Stimulated activated CD8-positive, alpha-beta memory T cell treated with anti-CD3 and anti-CD28 coated beads, Interleukin-15, amount 100 ng/mL, for 48 hours (primary cell): ENCODE data around the gene CUL2.
"Not testable (repeated sequence)": the region's sequence is repeated elsewhere in the genome, so short reads cannot be mapped to it uniquely, and the experiment has no call there.

Experiments used
- DNase-seq, 2 donors: peaks; one replicate each; pipeline ENCODE4 v3.0.0-alpha.2; 2020; ENCODE audit warnings: low read depth in 2 of 2

Gene CUL2

DNA sequence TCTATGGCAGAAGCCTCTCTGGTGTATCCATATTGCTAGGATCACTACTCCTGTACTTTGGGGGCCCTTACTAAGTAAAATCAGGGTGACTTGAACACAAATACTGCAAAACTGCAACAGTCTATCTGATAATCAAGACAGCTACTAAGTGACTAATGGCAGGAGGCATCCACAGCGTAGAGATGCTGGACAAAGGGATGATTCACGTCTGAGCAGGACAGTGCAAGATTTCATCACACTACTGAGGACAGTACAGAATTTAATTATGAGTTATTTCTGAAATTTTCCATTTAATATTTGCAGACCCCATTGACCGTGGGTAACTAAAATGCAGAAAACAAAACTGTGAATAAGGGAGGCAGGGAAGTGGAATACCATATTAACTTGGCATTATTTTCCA is 10.4 kb downstream of the CUL2 start:
- no peak for DNase-seq

DNA sequence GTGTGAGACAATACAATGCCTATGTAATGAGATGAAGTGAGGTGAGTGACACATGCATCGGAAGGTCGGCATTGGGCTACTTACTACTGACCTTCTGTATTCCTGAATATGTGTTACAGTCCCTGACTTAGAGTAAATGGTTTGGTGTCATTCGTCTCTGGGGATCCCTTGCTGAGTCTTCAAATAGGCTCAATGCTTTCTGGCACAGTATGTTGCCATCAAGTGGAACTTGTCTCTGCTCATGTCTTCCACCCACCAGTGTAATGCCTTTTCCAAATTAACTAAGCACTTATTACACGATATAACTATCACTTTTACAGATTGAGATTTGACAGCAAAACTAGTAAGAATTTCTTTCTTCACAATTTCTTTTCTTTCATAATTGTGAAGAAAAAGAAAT is 10.9 kb downstream of the CUL2 start:
- DNase-seq = no peak

DNA sequence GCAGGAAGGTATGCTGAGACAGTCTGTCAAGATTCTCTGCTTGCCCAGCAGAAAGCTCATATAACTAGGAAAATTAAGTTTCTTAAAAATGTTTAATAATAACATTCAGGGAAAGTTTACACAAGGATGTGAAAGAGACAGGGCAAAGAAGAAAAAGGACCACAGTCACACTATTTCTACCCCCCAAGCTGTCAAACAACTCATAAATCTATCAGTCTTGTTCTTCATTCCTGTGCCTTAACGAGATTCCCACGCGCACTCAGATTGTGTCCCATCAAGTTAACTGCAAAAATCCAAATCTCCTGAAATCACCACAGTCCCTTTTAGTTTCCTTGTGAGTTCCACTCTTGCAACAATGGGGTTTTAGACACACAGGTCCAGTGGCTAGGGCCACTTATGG is 14.9 kb downstream of the CUL2 start:
- no peak for DNase-seq

DNA sequence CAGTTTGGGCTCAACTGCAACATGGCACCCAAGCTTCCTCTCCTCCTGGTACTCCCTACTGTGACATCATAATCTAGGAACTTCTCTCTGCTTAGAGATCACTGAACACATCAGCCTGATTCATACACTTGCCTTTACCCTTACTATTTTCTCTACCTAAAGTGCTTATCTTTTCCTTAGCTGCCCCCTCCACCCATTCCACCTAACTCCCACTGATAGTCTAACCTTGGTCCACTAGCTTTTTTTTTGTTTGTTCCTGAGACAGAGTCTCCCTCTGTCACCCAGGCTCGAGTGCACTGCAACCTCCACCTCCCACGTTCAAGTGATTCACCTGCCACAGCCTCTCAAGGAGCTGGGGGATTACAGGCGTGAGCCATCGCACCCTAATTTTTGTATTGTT is 15.9 kb downstream of the CUL2 start:
- no peak for DNase-seq

DNA sequence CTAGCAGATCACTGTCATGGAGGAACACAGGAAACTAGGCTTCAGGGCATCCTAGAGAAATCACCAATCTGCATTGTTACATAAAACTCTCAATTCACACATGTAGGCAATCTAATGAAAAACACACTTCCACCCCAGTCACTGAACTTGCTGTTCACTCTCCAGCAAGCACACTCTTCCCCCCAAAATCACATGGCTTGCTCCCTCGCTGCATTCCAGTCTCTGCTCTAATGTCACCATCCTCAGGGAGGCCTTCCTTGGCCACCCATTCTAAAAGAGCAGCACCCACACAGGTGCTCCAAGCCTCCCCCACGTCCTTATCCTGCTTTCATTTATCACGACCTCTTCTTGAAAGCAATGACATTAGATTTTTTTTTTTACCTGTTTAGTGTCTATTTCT is 19.6 kb downstream of the CUL2 start:
- DNase-seq = no peak

DNA sequence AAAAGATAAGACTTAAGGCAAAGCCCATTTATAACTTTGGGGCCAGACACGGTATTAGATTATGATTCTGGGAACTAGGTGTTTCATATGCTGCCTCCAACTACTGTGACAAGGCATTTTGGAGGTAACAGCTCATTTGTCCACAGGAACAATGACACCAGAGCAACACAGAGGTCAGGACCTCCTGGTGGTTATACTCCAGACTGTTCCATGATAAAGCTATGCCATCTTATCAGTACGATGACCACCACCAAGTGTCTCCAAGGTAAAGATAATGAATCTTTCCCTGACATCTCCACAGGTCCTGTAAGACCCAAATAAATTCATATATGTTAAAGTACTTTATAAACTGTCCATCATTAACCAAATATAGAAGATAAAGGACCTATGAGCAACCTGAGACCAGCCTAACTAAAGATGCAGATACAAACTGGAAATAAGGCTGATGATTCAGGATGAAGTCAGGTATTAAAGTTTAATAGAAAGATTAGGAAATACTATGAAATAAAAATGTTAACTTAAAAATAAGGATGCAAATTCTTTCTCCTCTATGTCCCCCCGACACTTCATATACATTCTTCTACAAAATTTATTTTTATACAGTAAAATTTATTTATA is 26.2 kb downstream of the CUL2 start:
- DNase-seq = no peak

DNA sequence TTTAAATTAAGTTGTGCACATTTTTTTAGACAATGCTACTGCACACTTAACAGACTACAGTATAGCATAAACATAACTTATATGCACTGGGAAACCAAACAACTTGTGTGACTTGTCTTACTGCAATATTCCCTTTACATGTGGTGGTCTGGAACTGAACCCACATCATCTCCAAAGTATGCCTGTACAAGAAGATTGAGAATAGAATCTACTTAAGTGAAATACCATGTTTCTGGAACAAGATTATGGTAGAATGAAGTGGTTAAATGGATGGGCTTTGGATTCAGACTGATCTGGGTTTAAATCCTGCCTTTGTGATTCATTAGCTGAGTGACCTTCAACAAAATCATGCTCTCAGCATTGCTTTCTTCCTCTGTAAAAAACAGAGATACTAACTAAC is 30.7 kb downstream of the CUL2 start:
- DNase-seq = no peak

DNA sequence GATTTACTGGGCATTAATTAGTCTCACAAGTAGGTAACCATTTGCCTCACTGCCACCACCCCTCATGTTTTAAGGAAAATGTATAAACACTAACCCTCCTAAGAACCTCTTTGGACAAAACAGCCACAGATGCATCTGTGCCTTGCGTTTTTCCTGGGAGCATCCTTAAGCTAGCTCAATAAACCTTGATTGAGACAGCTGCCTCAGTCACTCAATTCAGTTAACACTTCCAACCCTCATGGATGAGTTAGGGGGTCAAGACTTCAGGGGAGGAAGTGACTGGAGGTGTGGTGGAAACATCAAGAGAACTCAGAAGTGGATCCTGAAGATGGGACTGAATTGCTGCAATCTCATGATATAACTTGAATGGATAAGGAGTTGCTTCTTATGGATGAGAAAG is 31.5 kb downstream of the CUL2 start:
- no peak for DNase-seq

DNA sequence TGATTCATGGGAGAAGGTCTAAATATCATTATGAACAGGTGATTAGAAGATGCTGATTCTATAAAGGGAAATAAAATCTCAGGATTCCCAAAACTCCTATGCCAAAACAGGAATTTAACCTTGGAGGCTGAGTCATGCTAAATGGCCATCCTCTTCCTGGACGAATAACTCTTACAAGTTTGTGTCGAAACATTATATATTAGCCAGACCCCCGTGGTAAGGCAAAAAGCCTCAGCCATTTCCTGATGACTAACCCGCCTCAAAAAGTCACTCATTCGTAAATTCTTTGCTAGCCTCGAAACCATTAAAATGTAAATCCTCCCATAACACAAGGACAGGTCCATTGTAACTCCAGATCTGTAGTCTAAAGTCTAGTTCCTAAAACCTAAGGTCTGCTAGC is 32.0 kb downstream of the CUL2 start:
- DNase-seq = no peak

DNA sequence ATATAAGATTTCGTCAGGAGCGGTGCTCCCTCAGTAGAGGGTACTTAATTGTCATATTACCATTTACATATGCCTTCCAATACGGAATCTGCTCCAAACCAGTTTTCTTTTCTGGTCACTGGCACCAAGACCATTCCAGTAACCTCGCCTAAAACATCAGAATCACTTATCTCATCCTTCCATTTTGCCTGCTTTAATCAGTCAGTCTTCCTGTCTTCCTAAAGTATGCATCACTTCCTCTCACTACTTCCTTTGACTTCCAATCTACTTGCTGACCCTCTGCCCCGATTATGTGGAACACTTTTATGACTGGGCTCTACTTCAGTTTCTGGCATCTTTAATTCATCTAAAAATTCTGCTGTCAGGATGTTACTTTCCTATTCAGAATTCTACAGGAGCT is 33.5 kb downstream of the CUL2 start:
- DNase-seq = no peak

DNA sequence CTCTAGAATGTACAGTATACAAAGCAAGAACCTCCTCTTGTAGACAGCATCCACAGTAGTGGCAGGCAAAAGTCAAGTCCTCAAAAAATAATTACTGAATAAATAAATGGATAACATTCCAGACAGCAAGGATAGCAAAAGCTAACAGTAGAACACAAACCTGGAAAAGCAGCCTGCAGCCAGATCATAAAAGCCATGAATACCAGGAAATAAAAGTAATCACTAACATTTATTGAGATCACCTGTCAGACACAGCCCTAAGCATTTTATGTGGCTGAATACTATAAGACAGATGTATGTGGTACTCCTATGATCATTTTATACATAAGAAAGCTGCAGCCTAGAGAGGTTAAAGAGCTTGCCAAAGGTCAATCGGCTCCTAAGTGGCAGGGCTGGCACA is 34.0 kb downstream of the CUL2 start:
- DNase-seq = no peak

DNA sequence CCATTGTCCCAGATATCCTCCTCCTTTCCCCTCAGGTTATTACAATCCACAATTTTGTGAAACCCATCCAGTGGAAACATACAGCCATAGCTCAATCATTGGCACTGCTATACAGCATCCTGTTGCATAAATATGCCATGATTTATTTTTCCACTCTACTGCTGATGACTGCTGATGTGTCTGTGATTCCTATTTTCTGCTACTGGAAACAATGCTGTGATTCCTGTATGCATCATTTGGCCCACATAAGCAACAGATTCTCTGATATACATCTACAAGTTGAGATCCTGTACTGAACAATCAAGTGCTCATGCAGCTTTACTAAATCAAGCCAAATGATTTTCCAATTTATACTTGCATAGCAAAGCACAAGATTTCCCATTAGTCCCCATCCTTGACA is 39.6 kb downstream of the CUL2 start:
- DNase-seq = no peak

DNA sequence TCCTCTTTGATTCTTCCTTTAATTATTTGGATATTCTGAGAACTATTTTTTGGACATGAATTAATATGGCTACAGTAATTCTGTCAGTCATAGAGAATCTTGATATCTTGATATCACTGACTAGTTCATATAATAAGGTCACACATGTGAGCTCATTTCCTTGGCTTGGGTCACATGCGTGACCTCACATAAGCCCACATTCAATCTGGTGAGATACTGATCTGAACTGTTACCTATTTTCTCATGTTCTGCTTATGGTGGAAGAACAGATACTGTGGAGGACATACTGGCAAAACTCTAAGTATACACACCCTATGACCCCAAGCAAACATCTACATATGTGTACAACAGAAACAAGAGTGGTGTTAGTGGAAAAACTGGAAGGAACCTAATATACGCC is 44.1 kb downstream of the CUL2 start:
- DNase-seq = no peak

DNA sequence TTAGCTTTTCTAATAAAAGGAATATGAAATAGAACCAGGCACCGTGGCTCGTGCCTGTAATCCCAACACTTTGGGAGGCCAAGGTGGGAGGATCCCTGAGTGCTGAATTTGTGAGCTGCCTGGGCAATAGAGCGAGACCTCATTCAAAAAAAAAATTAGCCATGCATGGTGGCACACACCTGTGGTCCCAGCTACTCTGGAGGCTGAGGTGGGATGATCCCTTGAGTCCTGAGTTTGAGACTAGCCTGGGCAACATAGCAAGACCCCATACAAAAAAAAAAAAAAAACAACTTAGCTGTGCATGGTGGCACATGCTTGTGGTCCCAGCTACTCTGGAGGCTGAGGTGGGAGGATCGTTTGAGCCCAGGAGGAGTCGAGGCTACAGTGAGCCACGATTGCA is 44.9 kb downstream of the CUL2 start:
- DNase-seq = not testable (repeated sequence)

DNA sequence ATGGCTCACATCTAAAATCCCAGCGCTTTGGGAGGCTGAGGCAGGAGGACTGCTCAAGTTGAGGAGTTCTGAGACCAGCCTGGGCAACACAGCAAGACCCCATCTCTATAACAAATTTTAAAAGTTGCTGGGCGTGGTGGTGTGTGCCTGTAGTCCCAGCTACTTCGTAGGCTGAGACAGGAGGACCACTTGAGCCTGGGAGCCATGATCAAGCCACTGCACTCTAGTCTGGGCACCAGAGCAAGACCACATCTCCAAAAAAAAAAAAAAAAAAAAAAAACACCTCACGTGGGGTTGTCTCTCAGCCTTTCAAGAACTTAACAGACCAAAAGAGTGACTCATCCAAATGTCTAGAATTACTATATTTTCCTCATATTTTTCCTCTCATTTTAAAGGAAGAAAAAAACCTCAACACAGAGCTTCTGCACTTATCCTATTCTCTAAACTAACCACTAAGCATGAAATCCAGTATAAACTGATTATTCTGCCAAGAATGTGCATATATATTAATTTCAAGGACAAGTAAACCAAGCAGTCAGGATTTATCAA is 46.3 kb downstream of the CUL2 start:
- no peak for DNase-seq

DNA sequence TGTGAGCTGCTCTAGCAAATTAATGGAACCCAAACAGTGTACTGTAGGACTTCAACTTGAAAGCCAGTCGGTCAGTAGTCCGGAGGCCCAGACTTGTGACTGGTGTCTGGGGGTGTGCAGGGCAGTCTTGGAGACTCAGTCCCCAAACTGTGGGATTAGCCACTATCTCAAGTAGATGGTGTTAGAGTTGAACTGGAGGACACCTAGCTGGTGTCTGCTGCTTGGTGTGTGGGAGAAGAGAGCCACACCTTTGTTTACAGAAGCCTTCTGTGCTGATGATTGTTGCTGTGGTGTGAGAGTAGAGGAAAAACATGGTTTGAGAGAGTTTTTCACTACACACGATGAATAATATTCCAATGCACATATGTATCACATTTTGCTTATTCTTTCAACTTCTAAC is 47.4 kb downstream of the CUL2 start:
- no peak for DNase-seq

DNA sequence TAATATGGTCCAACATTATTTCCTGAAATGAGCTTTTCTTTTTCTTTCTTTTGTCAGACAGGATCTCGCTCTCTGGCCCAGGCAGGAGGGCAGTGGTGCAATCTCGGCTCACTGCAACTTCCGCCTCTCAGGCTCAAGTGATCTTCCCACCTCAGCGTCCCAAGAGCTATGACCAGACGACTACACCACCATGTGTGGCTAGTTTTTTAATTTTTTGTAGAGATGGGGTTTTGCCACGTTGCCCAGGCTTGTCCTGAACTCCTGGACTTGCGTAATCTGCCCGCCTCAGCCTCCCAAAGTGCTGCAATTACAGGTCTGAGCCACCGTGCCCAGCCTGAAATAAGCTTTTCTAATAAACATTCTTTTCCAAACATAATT is 48.6 kb downstream of the CUL2 start:
- DNase-seq = no peak

DNA sequence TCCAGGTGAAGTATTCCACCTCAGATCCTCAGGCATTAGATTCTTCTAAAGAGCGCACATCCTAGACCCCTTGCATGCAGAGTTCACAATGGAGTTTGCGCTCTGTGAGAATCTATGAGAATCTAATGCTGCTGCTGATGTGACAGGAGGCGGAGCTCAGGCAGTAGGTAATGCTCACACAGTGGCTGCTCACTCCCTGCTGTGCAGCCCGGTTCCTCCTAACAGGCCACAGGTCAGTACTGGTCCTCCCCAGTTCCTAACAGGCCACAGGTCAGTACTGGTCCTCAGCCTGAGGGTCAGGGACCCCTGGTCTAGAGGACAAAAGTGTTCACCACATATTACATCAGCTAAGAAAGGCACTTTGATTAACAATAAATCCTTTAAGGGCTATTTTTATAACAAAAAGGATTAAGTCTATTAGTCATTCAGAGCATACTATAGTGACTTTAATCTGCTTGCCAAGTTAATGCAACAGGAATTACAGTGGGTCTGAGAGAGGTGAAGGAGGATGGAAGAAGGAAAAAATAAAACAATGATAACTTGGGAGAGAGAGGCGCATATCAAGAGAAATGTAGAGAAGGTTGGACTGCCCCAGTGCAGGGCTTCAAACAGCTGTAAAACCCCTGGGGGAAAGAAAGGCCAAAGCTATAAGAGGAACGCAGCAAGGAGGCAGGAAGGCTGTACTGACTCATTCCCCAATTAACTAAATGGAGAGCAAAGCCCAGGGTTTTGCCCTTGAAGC is 49.2 kb downstream of the CUL2 start:
- no peak for DNase-seq

DNA sequence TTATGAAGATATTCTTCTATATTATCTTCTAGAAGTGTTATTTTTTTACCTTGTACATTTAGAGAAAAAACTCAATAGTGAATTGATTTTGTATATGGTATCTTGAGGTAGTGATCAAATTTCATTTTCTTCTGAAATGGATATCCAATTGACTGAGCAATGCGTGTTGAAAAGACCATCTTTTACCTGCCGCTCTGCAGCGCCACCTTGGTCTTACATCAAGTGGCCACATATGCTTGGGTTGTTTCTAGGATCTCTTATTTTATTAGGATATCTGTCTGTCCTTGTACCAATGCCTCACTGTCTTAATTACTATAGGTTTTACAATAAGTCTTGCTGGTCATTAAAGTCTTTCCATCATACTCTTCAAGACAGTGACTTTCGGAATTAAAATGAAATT is 53.0 kb downstream of the CUL2 start:
- no peak for DNase-seq

DNA sequence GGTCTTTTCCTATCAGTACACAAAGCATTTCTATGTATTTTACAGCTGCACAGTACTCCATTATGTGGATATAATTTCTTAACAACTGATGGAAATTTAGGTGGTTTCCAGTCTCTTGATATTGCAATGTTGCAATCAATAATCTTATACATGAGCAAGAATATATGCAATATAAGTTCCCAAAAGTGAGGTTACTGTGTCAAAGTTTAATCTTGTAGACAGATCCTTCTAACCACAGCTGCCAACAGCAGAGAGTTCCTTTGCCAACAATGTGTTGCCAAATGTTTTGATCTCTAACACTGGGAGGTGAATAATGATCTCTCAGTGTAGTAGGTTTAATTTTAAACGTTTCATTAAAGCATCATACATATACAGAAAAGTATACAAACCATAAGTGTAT is 54.5 kb downstream of the CUL2 start:
- no peak for DNase-seq

DNA sequence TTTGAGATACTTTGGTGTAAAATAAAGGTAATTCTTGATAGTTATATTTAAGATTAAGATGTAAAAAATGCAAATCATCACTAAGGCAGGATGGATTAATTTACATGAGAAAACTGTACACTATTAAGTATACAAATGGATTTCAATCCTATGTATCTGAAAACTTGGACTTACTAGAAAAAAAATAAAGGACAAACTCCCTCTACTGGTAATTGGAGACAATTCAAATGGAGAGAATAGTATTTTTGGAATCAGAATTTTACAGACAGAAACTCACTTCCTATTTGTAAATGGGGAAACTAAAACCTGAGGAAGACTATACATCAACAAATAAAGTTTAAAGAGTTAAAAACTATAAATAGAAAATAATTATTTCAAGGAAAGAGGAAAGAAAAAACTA is 62.6 kb downstream of the CUL2 start:
- DNase-seq = no peak

DNA sequence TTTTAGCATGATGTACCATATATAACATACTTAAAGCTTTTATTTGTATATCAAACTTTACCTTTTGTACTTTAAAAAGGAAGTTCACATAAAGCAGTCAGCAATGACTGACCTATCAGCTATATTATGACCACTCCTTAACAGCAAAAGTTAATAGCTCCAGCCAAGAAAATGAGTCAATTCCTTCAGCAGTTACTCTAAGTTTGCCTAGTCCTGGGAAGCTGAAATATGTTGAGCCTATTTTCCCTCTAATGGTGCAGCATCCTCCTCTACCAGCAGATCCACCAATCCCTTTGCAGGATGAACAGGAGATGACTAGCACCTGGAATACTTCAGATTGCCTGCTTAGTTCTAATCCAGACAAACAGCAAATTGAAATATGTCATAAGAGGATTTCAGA is 64.2 kb downstream of the CUL2 start:
- no peak for DNase-seq

DNA sequence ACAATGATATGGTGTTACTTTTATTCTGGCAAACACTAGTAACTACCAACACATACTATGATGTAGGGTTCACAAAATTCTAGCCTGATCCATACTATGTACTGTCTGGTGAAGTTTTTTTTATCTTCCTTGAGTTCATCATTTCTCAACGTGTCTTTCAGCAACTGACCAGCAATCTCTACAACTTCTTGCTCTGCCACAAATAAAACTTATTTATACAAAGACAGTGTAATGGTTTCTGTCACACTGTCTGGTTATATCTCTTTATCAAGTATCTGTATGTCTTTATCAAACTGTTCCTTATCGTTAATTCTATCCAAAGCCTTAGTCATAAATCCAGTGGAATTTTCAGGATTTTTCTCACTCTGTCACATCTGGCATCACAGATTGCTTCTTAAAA is 69.7 kb downstream of the CUL2 start:
- no peak for DNase-seq
